ENCODE results near the gene DNAJB1. TPM values are rescaled to one million over a fixed set of nuclear protein-coding genes. Genes with fewer than 3 reads are reported as not detected.

Gene DNAJB1
- total RNA-seq, 4 donors from 2014 or later: 45.9 to 104 (median 66.3) TPM

DNA sequence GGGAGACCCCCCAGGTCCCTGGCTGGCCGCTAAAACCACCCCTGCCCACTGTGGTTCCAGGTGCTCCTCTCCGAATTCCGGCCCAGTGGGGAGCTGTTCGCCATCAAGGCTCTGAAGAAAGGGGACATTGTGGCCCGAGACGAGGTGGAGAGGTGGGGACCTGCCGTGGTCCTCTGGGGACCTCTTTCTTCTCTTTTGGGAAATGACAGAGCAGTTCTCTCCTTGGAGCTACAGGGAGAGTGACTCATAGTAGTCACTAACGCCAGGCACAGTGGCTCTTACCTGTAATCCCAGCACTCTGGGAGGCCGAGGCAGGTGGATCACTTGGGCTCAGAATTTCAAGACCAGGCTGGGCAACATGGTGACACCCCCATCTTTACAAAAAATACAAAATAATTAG is 50.4 kb downstream of the DNAJB1 start:
- TF ChIP-seq, protein P1, sequence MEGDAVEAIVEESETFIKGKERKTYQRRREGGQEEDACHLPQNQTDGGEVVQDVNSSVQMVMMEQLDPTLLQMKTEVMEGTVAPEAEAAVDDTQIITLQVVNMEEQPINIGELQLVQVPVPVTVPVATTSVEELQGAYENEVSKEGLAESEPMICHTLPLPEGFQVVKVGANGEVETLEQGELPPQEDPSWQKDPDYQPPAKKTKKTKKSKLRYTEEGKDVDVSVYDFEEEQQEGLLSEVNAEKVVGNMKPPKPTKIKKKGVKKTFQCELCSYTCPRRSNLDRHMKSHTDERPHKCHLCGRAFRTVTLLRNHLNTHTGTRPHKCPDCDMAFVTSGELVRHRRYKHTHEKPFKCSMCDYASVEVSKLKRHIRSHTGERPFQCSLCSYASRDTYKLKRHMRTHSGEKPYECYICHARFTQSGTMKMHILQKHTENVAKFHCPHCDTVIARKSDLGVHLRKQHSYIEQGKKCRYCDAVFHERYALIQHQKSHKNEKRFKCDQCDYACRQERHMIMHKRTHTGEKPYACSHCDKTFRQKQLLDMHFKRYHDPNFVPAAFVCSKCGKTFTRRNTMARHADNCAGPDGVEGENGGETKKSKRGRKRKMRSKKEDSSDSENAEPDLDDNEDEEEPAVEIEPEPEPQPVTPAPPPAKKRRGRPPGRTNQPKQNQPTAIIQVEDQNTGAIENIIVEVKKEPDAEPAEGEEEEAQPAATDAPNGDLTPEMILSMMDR (IDR thresholded peaks at IDR 0.05; ENCODE audit: low read depth): no peak

DNA sequence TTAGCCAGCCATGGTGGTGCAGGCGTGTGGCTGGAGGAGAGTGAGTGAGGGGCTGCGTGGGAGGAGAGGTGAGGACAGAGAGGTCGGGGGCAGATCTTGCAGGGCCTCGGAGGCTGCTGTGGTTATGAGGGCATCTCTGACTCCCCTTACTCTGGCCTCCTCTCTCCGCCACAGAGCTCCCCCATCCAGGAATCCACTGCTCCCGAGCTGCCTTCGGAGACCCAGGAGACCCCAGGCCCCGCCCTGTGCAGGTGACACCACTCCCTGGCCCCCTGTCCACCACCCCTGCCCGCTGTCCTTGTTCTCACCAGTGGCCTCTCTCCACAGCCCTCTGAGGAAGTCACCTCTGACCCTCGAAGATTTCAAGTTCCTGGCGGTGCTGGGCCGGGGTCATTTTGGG is 50.8 kb downstream of the DNAJB1 start:
- TF ChIP-seq, protein P1 (IDR thresholded peaks at IDR 0.05; ENCODE audit: low read depth): no peak

Small RNA genes within 50 kb of the gene (small RNA-seq; reads per million reads assigned to genes)
- gene SNRPGP15: not detected

Other genes starting within 250 kb of the DNAJB1 start
- gene ADGRE5, start 137.0 kb downstream of the DNAJB1 start, total RNA-seq: 10 to 100 TPM; 26.0 to 60.2 (median 29.1) TPM
- gene DDX39A, start 99.1 kb downstream of the DNAJB1 start, total RNA-seq: 10 to 100 TPM; 45.8 to 67.1 (median 56.7) TPM
- gene PKN1, start 85.1 kb downstream of the DNAJB1 start, total RNA-seq: 100 to 1,000 TPM in 1 of 4 donors, 10 to 100 TPM in 3; 47.8 to 136 (median 75.8) TPM
- under 1 TPM in 1 of 4 donors, not detected in 3; 0.49 TPM for gene PTGER1, start 43.0 kb downstream of the DNAJB1 start, total RNA-seq
- gene GIPC1, start 22.3 kb downstream of the DNAJB1 start, total RNA-seq: 10 to 100 TPM; 36.4 to 95.5 (median 48.9) TPM
- 10 to 100 TPM; 36.8 to 86.7 (median 62.4) TPM for gene TECR, start 11.2 kb upstream of the DNAJB1 start, total RNA-seq
- 100 to 1,000 TPM; 293 to 484 (median 411) TPM for gene NDUFB7, start 53.7 kb upstream of the DNAJB1 start, total RNA-seq
- gene CLEC17A, start 64.7 kb upstream of the DNAJB1 start, total RNA-seq: not detected
- under 1 TPM in 2 of 4 donors, not detected in 2; 0.34 to 0.38 TPM for gene ADGRE3, start 156.4 kb upstream of the DNAJB1 start, total RNA-seq
- 10 to 100 TPM; 17.4 to 47.5 (median 25.8) TPM for gene ZNF333, start 171.7 kb upstream of the DNAJB1 start, total RNA-seq